Mammary epithelial cell (primary cell): ENCODE measurements around the gene STAMBPL1.

Experiments used
- CTCF ChIP-seq, 2 donors: IDR thresholded peaks in 1 of 2; conservative IDR thresholded peaks in 1 of 2; 2 replicates each; pipeline ENCODE4 v1.5.1; 2011 to 2012; ENCODE audit warnings: inconsistent platforms in 2 of 2, low read length in 2 of 2, mild to moderate bottlenecking in 2 of 2, control low read depth in 1 of 2, low read depth in 1 of 2; ENCODE audit not compliant: insufficient read depth in 1 of 2; ENCODE audit errors: extremely low read depth in 1 of 2
- EZH2 ChIP-seq: IDR thresholded peaks from 2 replicates; pipeline ENCODE4 v1.6.1; 2012; ENCODE audit warnings: low read length, inconsistent platforms, borderline replicate concordance

DNA sequence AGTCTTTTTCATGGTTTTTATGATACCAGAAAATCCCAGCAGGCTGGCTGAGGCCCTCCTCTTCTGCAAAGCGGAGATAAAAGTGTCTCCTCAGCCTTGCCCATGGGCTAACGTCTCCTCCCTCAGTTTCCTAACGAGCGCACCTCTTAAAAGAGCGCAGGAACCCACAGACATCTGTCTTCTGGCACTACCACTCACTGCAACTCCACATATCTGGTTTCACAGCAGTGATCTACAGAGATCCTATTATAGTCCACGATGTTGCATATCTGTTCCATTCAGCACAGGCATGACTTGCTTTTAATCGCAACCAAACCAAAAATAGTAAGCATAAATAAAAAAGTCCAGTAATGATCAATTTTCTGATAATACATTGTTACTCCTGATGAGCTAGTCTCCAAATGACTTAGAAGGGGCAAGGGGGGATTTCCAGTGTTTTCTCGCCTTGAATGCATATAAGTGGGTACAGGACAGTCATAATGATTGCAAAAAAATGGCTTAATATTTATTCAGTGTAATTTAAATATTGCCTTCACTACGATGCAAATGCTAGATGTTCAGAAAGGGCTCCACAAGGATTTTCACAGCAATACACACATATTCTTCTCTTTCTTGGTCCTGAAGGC, 49.3 kb upstream of the STAMBPL1 start:
- TF ChIP-seq CTCF (conservative IDR thresholded peaks at IDR 0.05 in 1 of 2, IDR thresholded peaks at IDR 0.05 in 1 of 2; ENCODE audit: extremely low read depth in 1 of 2, insufficient read depth in 1 of 2, low read depth in 1 of 2, low read length in 2 of 2) (no peak), EZH2 (no peak)
